ENCODE measurements around the gene PLEKHA6. TPM values are rescaled to one million over a fixed set of nuclear protein-coding genes. Genes with fewer than 3 reads are reported as not detected.

PLEKHA6 gene
- total RNA-seq, 1 experiment from 2014 or later: 2.1 TPM

DNA sequence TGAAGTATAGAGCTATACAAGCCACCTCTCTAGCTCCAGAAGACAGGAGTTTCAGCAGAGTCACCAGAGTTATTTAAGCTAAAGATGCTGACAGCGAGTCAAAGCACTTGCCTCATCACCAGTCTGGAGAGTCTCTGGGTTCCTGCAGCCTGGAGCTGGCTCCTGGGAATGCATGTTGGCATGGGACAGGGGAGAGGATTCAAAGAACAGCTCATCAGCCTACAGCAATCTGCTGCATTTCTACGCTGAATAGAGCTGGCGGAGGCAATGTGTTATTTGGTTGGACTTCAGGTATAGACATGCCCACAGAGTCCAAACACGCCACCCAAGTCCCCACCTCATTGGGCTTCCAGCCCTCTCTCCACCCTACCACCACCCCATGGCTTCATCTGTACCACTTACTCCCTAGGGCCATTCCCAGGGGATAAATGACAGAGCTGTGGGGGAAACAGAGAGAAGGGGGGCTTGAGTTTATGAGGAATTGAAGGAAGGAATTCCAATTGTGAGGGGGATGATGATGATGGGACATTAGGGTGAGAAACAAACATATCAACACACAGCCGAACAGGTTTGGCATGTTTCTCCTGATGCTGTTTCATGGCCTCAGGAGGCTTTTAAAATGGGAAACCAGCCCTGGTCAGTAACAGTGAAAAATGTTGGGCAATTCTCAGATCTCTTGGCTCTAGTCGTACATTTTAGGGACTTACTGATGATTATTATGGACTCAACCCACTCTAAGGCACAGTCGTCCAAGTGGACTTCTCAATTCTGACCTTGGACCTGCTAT is 58.4 kb downstream of the PLEKHA6 start:
- H4K20me1 ChIP-seq (ENCODE audit: control insufficient read depth, insufficient read depth, insufficient read length): no peaks in the 10 kb centered on the region
- no peak overlapping the region for H4K91ac ChIP-seq (ENCODE audit: insufficient read length, low read depth, low read length)
- TF ChIP-seq, protein P1, sequence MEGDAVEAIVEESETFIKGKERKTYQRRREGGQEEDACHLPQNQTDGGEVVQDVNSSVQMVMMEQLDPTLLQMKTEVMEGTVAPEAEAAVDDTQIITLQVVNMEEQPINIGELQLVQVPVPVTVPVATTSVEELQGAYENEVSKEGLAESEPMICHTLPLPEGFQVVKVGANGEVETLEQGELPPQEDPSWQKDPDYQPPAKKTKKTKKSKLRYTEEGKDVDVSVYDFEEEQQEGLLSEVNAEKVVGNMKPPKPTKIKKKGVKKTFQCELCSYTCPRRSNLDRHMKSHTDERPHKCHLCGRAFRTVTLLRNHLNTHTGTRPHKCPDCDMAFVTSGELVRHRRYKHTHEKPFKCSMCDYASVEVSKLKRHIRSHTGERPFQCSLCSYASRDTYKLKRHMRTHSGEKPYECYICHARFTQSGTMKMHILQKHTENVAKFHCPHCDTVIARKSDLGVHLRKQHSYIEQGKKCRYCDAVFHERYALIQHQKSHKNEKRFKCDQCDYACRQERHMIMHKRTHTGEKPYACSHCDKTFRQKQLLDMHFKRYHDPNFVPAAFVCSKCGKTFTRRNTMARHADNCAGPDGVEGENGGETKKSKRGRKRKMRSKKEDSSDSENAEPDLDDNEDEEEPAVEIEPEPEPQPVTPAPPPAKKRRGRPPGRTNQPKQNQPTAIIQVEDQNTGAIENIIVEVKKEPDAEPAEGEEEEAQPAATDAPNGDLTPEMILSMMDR (conservative IDR thresholded peaks at IDR 0.05): no peak
- H2AK5ac ChIP-seq (ENCODE audit: insufficient read length, low read length): no peak overlapping the region
- no peak overlapping the region for H4K5ac ChIP-seq (ENCODE audit: insufficient read length, low read depth, low read length)
- H2BK5ac ChIP-seq (ENCODE audit: insufficient read length, low read length): no peak overlapping the region
- no peak overlapping the region for H3K9ac ChIP-seq (ENCODE audit: extremely low read depth, insufficient read length, low read length)
- H3K4me1 ChIP-seq (ENCODE audit: insufficient read depth, low read length): peaks cover 6% of the 10 kb centered on the region
- no peaks in the 10 kb centered on the region for H3K79me2 ChIP-seq (ENCODE audit: insufficient read depth, low read length)
- no peaks in the 10 kb centered on the region for H3K23me2 ChIP-seq (ENCODE audit: insufficient read length, low read depth, low read length, poor library complexity, severe bottlenecking)
- H3K4me3 Mint-ChIP-seq: no peak overlapping the region
- no peak overlapping the region for H2BK20ac ChIP-seq (ENCODE audit: low read depth, low read length, poor library complexity, severe bottlenecking)
- no peak overlapping the region for H3K18ac ChIP-seq (ENCODE audit: insufficient read length, low read depth, low read length)
- no peak overlapping the region for H4K8ac ChIP-seq (replicated peaks; ENCODE audit: insufficient read length, low read depth, low read length)
- no peak overlapping the region for H2BK120ac ChIP-seq (ENCODE audit: low read depth, low read length, poor library complexity, severe bottlenecking)
- H3K4me1 Mint-ChIP-seq: peaks cover 37% of the 10 kb centered on the region in 2 experiments
- no peak overlapping the region for H3K4ac ChIP-seq (ENCODE audit: low read depth, low read length)
- H3K36me3 Mint-ChIP-seq (ENCODE audit: insufficient read depth in 1 of 3, low read depth in 3 of 3): peaks cover 0 to 3% (median 0%) of the 10 kb centered on the region in 3 experiments; a peak in 2 of 7 replicates
- no peak overlapping the region for H2BK12ac ChIP-seq (ENCODE audit: insufficient read length, low read depth, low read length)
- no peaks in the 10 kb centered on the region for H3K9me3 ChIP-seq (ENCODE audit: control insufficient read depth, low read depth, low read length)
- no peak overlapping the region for H3K27ac ChIP-seq (ENCODE audit: insufficient read length, low read depth, low read length)
- no peaks in the 10 kb centered on the region for H3K27me3 ChIP-seq (ENCODE audit: insufficient read depth, low read length)
- peaks cover 18% of the 10 kb centered on the region for H3K27me3 Mint-ChIP-seq (ENCODE audit: low read depth)
- H3K4me2 ChIP-seq (ENCODE audit: insufficient read depth, insufficient read length, low read length): no peak overlapping the region
- H2BK15ac ChIP-seq (ENCODE audit: low read depth, low read length): no peak overlapping the region
- no CpG with 5 or more reads among the region's 7 CpGs for WGBS (ENCODE audit: extremely low coverage, insufficient read length, low lambda C conversion rate)
- no peak for DNase-seq
- H3K14ac ChIP-seq (ENCODE audit: insufficient read depth, low read length): no peak overlapping the region
- H3K27ac Mint-ChIP-seq: 0 out of 7 replicates have a peak overlapping the region, but pooled peaks of 1 of the 3 experiments have one; percentile 11
- H3K79me1 ChIP-seq (ENCODE audit: insufficient read depth, low read depth, low read length, poor library complexity, severe bottlenecking): no peaks in the 10 kb centered on the region
- no peak overlapping the region for H3T11ph ChIP-seq (ENCODE audit: low read length)
- no peaks in the 10 kb centered on the region for H3K9me3 Mint-ChIP-seq
- H3K56ac ChIP-seq (ENCODE audit: insufficient read length, low read depth, low read length): no peak overlapping the region
- H3K23ac ChIP-seq (ENCODE audit: insufficient read length, low read depth, low read length): no peak overlapping the region
- H2AFZ ChIP-seq (ENCODE audit: low read length): no peak overlapping the region
